AG09319 (cell line): ENCODE results near the gene MMP17.
A peak's percentile ranks its signal among the peaks of the same experiment; 100 is the strongest.

Experiments
- DNase-seq: peaks from one replicate; pipeline ENCODE4 v3.0.0-alpha.2; 2010; ENCODE audit warnings: low read depth; ENCODE audit errors: extremely low read depth
- CTCF ChIP-seq: IDR thresholded peaks from 2 replicates; pipeline ENCODE4 v1.5.1; 2011; ENCODE audit warnings: low read depth, mild to moderate bottlenecking, inconsistent platforms, low read length, moderate library complexity

Gene MMP17

GRCh38 chr12:131844656-131845055 is 16.5 kb downstream of the MMP17 start:
- no peak for TF ChIP-seq CTCF
- no peak for DNase-seq

GRCh38 chr12:131845121-131845520 is 16.9 kb downstream of the MMP17 start:
- DNase-seq, result no peak
- TF ChIP-seq CTCF, result no peak

GRCh38 chr12:131847456-131847855 is 19.3 kb downstream of the MMP17 start:
- TF ChIP-seq CTCF, result no peak
- no peak for DNase-seq

- TF ChIP-seq CTCF, result no peak
- no peak for DNase-seq
These were observed 20.6 kb downstream of the MMP17 start for GRCh38 chr12:131848753-131849152.

- no peak for TF ChIP-seq CTCF
- no peak for DNase-seq
These were observed 21.7 kb downstream of the MMP17 start for GRCh38 chr12:131849700-131850553.

- DNase-seq, result no peak
- peak; percentile 35 for TF ChIP-seq CTCF
These were observed 22.8 kb downstream of the MMP17 start for GRCh38 chr12:131850856-131851559.
